GM23338 (cell line): ENCODE results near the gene IRS1. TPM values are rescaled to one million over a fixed set of nuclear protein-coding genes. Genes with fewer than 3 reads are reported as not detected.

Source experiments
- ATAC-seq: fragments of 200-7000 bp; cut with Tn5 transposase; 3 replicates; pipeline ENCODE4 v1.9.1; 2020
- DNase-seq: peaks from one replicate; pipeline ENCODE4 v3.0.0-alpha.2; 2015; ENCODE audit warnings: low spot score
- H2AFZ ChIP-seq: fragments of 200-600 bp; sonication (generic); 2 replicates; pipeline ENCODE4 v1.8.0; 2016; ENCODE audit warnings: antibody characterized with exemption, mild to moderate bottlenecking, moderate library complexity
- H3F3A ChIP-seq: fragments of 200-600 bp; sonication (generic); replicated peaks from 2 replicates; pipeline ENCODE4 v1.8.0; 2017; ENCODE audit warnings: antibody characterized with exemption, mixed run types, low read depth
- H3K27ac ChIP-seq: fragments of 200-600 bp; sonication (generic); 2 replicates; pipeline ENCODE4 v1.6.1; 2016; ENCODE audit warnings: low read depth
- H3K27me3 ChIP-seq: fragments of 200-600 bp; sonication (generic); 2 replicates; pipeline ENCODE4 v1.8.0; 2016; ENCODE audit warnings: mild to moderate bottlenecking, mixed run types, moderate library complexity; ENCODE audit not compliant: insufficient read depth
- H3K36me3 ChIP-seq: fragments of 200-600 bp; sonication (generic); 2 replicates; pipeline ENCODE4 v1.8.0; 2016; ENCODE audit warnings: mild to moderate bottlenecking; ENCODE audit not compliant: insufficient read depth
- H3K4me1 ChIP-seq: fragments of 200-600 bp; sonication (generic); 2 replicates; pipeline ENCODE4 v1.8.0; 2016; ENCODE audit warnings: mild to moderate bottlenecking, moderate library complexity; ENCODE audit not compliant: insufficient read depth
- H3K4me2 ChIP-seq: fragments of 200-600 bp; sonication (generic); 2 replicates; pipeline ENCODE4 v1.7.1; 2017; ENCODE audit warnings: mixed run types
- H3K4me3 ChIP-seq: fragments of 200-600 bp; sonication (generic); 2 replicates; pipeline ENCODE4 v1.6.1; 2016; ENCODE audit warnings: mixed run types
- H3K79me2 ChIP-seq: fragments of 200-600 bp; sonication (generic); replicated peaks from 2 replicates; pipeline ENCODE4 v1.8.0; 2017; ENCODE audit warnings: mild to moderate bottlenecking; ENCODE audit not compliant: insufficient read depth
- H3K9me2 ChIP-seq: fragments of 200-600 bp; sonication (generic); 2 replicates; pipeline ENCODE4 v1.8.0; 2017; ENCODE audit not compliant: insufficient read depth
- H4K20me1 ChIP-seq: fragments of 200-600 bp; sonication (generic); replicated peaks from 2 replicates; pipeline ENCODE4 v1.8.0; 2017; ENCODE audit warnings: mild to moderate bottlenecking; ENCODE audit not compliant: insufficient read depth
- H3K27ac Mint-ChIP-seq: 2 replicates; pipeline ENCODE4 v1.8.0; 2020; ENCODE audit warnings: inconsistent platforms, mild to moderate bottlenecking, moderate library complexity, mixed read lengths
- H3K27me3 Mint-ChIP-seq: 3 replicates; pipeline ENCODE4 v1.8.0; 2022; ENCODE audit warnings: low read depth, mild to moderate bottlenecking, moderate library complexity, mixed read lengths, inconsistent platforms; ENCODE audit not compliant: insufficient read depth, poor library complexity
- H3K36me3 Mint-ChIP-seq: 3 replicates; pipeline ENCODE4 v1.8.0; 2021; ENCODE audit warnings: low read depth, mild to moderate bottlenecking, inconsistent platforms, moderate library complexity, mixed read lengths
- H3K4me1 Mint-ChIP-seq: 3 replicates; pipeline ENCODE4 v1.8.0; 2020; ENCODE audit warnings: mild to moderate bottlenecking, inconsistent platforms, mixed read lengths
- H3K4me3 Mint-ChIP-seq: 3 replicates; pipeline ENCODE4 v1.8.0; 2021; ENCODE audit warnings: moderate library complexity, mild to moderate bottlenecking, inconsistent platforms, mixed read lengths
- H3K9me3 Mint-ChIP-seq: 3 replicates; pipeline ENCODE4 v1.8.0; 2020; ENCODE audit warnings: moderate library complexity, mild to moderate bottlenecking, inconsistent platforms, mixed read lengths
- CREB1 ChIP-seq: fragments of 250-450 bp; sonication (Bioruptor Pico); IDR thresholded peaks from 2 replicates; pipeline ENCODE4 v1.5.0; 2020; ENCODE audit warnings: low read depth, mild to moderate bottlenecking, moderate library complexity
- ETS1 ChIP-seq: IDR thresholded peaks from 2 replicates; pipeline ENCODE4 v1.6.1; 2016; ENCODE audit warnings: antibody characterized with exemption
- EZH2phosphoT487 ChIP-seq: fragments of 200-600 bp; sonication (generic); IDR thresholded peaks from one replicate; pipeline ENCODE4 v1.8.1; 2018; ENCODE audit warnings: antibody characterized with exemption; ENCODE audit not compliant: unreplicated experiment
- REST ChIP-seq: IDR thresholded peaks from one replicate; pipeline ENCODE4 v1.6.1; 2018; ENCODE audit warnings: antibody characterized with exemption; ENCODE audit not compliant: unreplicated experiment
- ZNF462 ChIP-seq: fragments of 250-450 bp; sonication (Bioruptor Pico); IDR thresholded peaks from 2 replicates; pipeline ENCODE4 v1.5.0; 2020; ENCODE audit warnings: mild to moderate bottlenecking, moderate library complexity
- polyA plus RNA-seq: library from polyadenylated mRNA; unstranded; fragments of >200 nt; fragmentation: Nextera tagmentation; extraction: Ambion mirVana; gene quantifications from 2 replicates; pipeline ENCODE4 v1.2.1, GENCODE V29; 2016
- total RNA-seq: library from RNA; depleted of rRNA; stranded (reverse); fragments of >200 nt; shearing (Covaris generic); gene quantifications from 2 replicates; pipeline ENCODE4 v1.2.3, GENCODE V29; 2014

The IRS1 gene
- total and polyA plus RNA-seq, 2 experiments from 2014 or later: 6.9 to 26.2 TPM

- no peak for TF ChIP-seq ZNF462 (CRISPR knock-in tag)
These were observed 28.6 kb downstream of the IRS1 start (continued) for GRCh38 chr2:226771067-226771466.

GRCh38 chr2:226767056-226767813, 32.4 kb downstream of the IRS1 start:
- ATAC-seq (no peak), DNase-seq (no peak)
- H3K9me2 ChIP-seq: no peaks in the 10 kb centered on the region
- H3K27me3 ChIP-seq: no peaks in the 10 kb centered on the region
- H3K27ac ChIP-seq: no peak overlapping the region
- H3K4me3 ChIP-seq: no peak overlapping the region
- peaks cover 48% of the 10 kb centered on the region for H3K79me2 ChIP-seq
- H4K20me1 ChIP-seq: no peaks in the 10 kb centered on the region
- H3K4me1 Mint-ChIP-seq: no peaks in the 10 kb centered on the region; the same call in 2 of the 3 replicates
- H3F3A ChIP-seq: no peaks in the 10 kb centered on the region
- no peak overlapping the region for H2AFZ ChIP-seq
- no peaks in the 10 kb centered on the region for H3K4me1 ChIP-seq
- no peak overlapping the region for H3K4me3 Mint-ChIP-seq
- no peak overlapping the region for H3K27ac Mint-ChIP-seq
- H3K27me3 Mint-ChIP-seq: no peaks in the 10 kb centered on the region
- peaks cover 14% of the 10 kb centered on the region for H3K36me3 Mint-ChIP-seq
- no peaks in the 10 kb centered on the region for H3K9me3 Mint-ChIP-seq
- H3K4me2 ChIP-seq: no peak overlapping the region
- H3K36me3 ChIP-seq: no peaks in the 10 kb centered on the region
- TF ChIP-seq EZH2phosphoT487 (no peak), ETS1 (no peak), CREB1 (no peak), REST (no peak)
